Endothelial cell of umbilical vein (primary cell): Measurements from ENCODE around the gene WNT9B. TPM values are rescaled to one million over a fixed set of nuclear protein-coding genes. Genes with fewer than 3 reads are reported as not detected.

ENCODE experiments used
- BruUV-seq: library from RNA; stranded (reverse); fragments of 400-500 nt; replicated peaks from 2 replicates; lab custom pipeline; 2021; lab: Mats Ljungman, UMichigan
- CTCF ChIA-PET: fragments of 300-600, 350-600 bp; sonication (Branson Sonifier 250); formaldehyde crosslinking; loops from one replicate; lab custom pipeline; 2021; ENCODE audit warnings: antibody characterized with exemption, inconsistent platforms; lab: Charles Lee
- POLR2A ChIA-PET: fragments of 300-600, 350-600 bp; sonication (Branson Sonifier 250); formaldehyde crosslinking; loops from one replicate; lab custom pipeline; 2021; ENCODE audit warnings: antibody characterized with exemption, inconsistent platforms; lab: Charles Lee
- DNase-seq: peaks from one replicate; pipeline ENCODE4 v3.0.0-alpha.2; 2011; ENCODE audit warnings: low read depth, low spot score
- FAIRE-seq: peaks from 2 replicates; lab custom pipeline; 2011; peaks lifted over from hg19 to GRCh38; lab: Jason Lieb, UNC
- H2AFZ ChIP-seq: 2 replicates; pipeline ENCODE4 v1.6.0; 2012; ENCODE audit warnings: low read depth, low read length, control low read depth, inconsistent platforms
- H3K27ac ChIP-seq: 2 replicates; pipeline ENCODE4 v1.5.1; 2011; ENCODE audit warnings: low read depth, mild to moderate bottlenecking, control low read depth, low read length, moderate library complexity; ENCODE audit not compliant: insufficient read depth
- H3K27me3 ChIP-seq, 2 experiments: 2 replicates each; pipeline versions ENCODE4 v1.6.0 to v1.6.1; 2011; ENCODE audit warnings: low read length in 2 of 2, mixed read lengths in 1 of 2; ENCODE audit not compliant: control insufficient read depth in 2 of 2, insufficient read depth in 2 of 2
- H3K36me3 ChIP-seq, 2 experiments: 2 replicates in 1 of 2; 3 replicates in 1 of 2; pipeline ENCODE4 v1.5.1; 2011; ENCODE audit warnings: low read length in 2 of 2, mild to moderate bottlenecking in 1 of 2, moderate library complexity in 1 of 2; ENCODE audit not compliant: control insufficient read depth in 2 of 2, insufficient read depth in 2 of 2; ENCODE audit errors: extremely low read depth in 1 of 2
- H3K4me1 ChIP-seq: 3 replicates; pipeline ENCODE4 v1.5.1; 2011; ENCODE audit warnings: mild to moderate bottlenecking, low read length; ENCODE audit not compliant: control insufficient read depth, insufficient read depth; ENCODE audit errors: extremely low read depth
- H3K4me2 ChIP-seq: 2 replicates; pipeline ENCODE4 v1.6.1; 2011; ENCODE audit warnings: low read length, control low read depth, mixed read lengths; ENCODE audit not compliant: insufficient read depth
- H3K4me3 ChIP-seq, 3 experiments: fragments of 200-600 bp in 1 of 3; sonication (generic), shearing (Covaris generic) in 1 of 3; replicated peaks in 1 of 3; 2 replicates each; pipeline ENCODE4 v1.5.1; 2011 to 2016; ENCODE audit warnings: control low read depth in 3 of 3, low read length in 3 of 3, mild to moderate bottlenecking in 2 of 3, inconsistent platforms in 1 of 3, low read depth in 1 of 3, moderate library complexity in 1 of 3; ENCODE audit not compliant: insufficient read depth in 1 of 3
- H3K79me2 ChIP-seq: 2 replicates; pipeline ENCODE4 v1.6.0; 2012; ENCODE audit warnings: low read length, inconsistent platforms; ENCODE audit not compliant: control insufficient read depth, insufficient read depth
- H3K9ac ChIP-seq: replicated peaks from 2 replicates; pipeline ENCODE3; 2011; ENCODE audit warnings: low read length, control low read depth; ENCODE audit not compliant: insufficient read depth; ENCODE audit errors: extremely low read depth
- H3K9me1 ChIP-seq: replicated peaks from 3 replicates; pipeline ENCODE4 v1.6.0; 2011; ENCODE audit warnings: mild to moderate bottlenecking, low read length; ENCODE audit not compliant: control insufficient read depth, insufficient read depth; ENCODE audit errors: extremely low read depth
- H3K9me3 ChIP-seq: replicated peaks from 2 replicates; pipeline ENCODE4 v1.5.1; 2012; ENCODE audit warnings: low read length, inconsistent platforms; ENCODE audit not compliant: control insufficient read depth, insufficient read depth
- H4K20me1 ChIP-seq: replicated peaks from 2 replicates; pipeline ENCODE3; 2011; ENCODE audit warnings: mild to moderate bottlenecking, low read length; ENCODE audit not compliant: control insufficient read depth, insufficient read depth; ENCODE audit errors: extremely low read depth
- CTCF ChIP-seq, 2 donors: IDR thresholded peaks; 1 replicate in 1 of 2; 2 replicates in 1 of 2; pipeline ENCODE4 v1.5.1; 2011; ENCODE audit warnings: low read length in 2 of 2, mild to moderate bottlenecking in 2 of 2, moderate library complexity in 2 of 2, control low read depth in 1 of 2, inconsistent platforms in 1 of 2, low read depth in 1 of 2; ENCODE audit not compliant: insufficient read depth in 1 of 2; ENCODE audit errors: extremely low read depth in 1 of 2
- EZH2 ChIP-seq: IDR thresholded peaks from 2 replicates; pipeline ENCODE4 v1.6.1; 2012; ENCODE audit warnings: borderline replicate concordance, low read depth, mild to moderate bottlenecking, moderate library complexity, low read length, inconsistent platforms; ENCODE audit not compliant: severe bottlenecking
- FOS ChIP-seq: IDR thresholded peaks from 2 replicates; pipeline ENCODE4 v1.6.1; 2011; ENCODE audit warnings: mild to moderate bottlenecking, low read length, moderate library complexity, borderline replicate concordance; ENCODE audit not compliant: insufficient read depth
- GATA2 ChIP-seq: IDR thresholded peaks from 2 replicates; pipeline ENCODE4 v1.7.0; 2011; ENCODE audit warnings: low read depth, mild to moderate bottlenecking, moderate library complexity, mixed read lengths, low read length; ENCODE audit not compliant: insufficient read length, insufficient read depth
- MAX ChIP-seq: IDR thresholded peaks from 2 replicates; pipeline ENCODE4 v1.6.1; 2011; ENCODE audit not compliant: insufficient read depth, insufficient read length
- MYC ChIP-seq: IDR thresholded peaks from one replicate; pipeline ENCODE4 v1.6.1; 2011; ENCODE audit warnings: mild to moderate bottlenecking, low read depth, low read length
- POLR2A ChIP-seq: IDR thresholded peaks from 2 replicates; pipeline ENCODE4 v1.6.1; 2012; ENCODE audit warnings: low read depth, mild to moderate bottlenecking, control low read depth, low read length
- POLR2AphosphoS5 ChIP-seq: IDR thresholded peaks from 2 replicates; pipeline ENCODE4 v1.6.1; 2012; ENCODE audit warnings: low read depth, mild to moderate bottlenecking, control low read depth, low read length, moderate library complexity; ENCODE audit not compliant: insufficient read depth
- dilution Hi-C: fragments of 300-500 bp; cut with MboI; formaldehyde crosslinking; loops from one replicate; pipeline ENCODE4 v1.15.0; 2019; ENCODE audit warnings: low sequenced_read_pairs; ENCODE audit not compliant: extremely low pct_ligation_motif_present
- intact Hi-C: fragments of 100-400 bp; cut with micrococcal nuclease; formaldehyde crosslinking; loops from one replicate; pipeline ENCODE4 v1.10.0; 2022
- polyA plus RNA-seq, 4 experiments: library from polyadenylated mRNA; depleted of rRNA in 3 of 4; stranded (reverse) in 3 of 4; unstranded in 1 of 4; fragments of >200 nt; gene quantifications; 2 replicates each; pipeline versions ENCODE4 v1.2.1 to v1.2.3, GENCODE V29; 2011 to 2012; ENCODE audit warnings: missing spikeins in 1 of 4
- total RNA-seq: library from RNA; stranded (reverse); gene quantifications from 2 replicates; pipeline ENCODE4 v1.2.3, GENCODE V29; 2021

Gene WNT9B
- total and polyA plus RNA-seq, 2 donors (not counting 3 experiments of a cell fraction or from before 2014, with no cell fraction given), result not detected

GRCh38 chr17:46894476-46895151 is 43.2 kb downstream of the WNT9B start:
- Histone ChIP-seq H3K9me3 (no peaks in the 10 kb centered on the region), H3K4me2 (no peak overlapping the region), H3K9ac (no peak overlapping the region), H3K9me1 (no peaks in the 10 kb centered on the region), H3K4me3 (no peak overlapping the region), H3K79me2 (no peaks in the 10 kb centered on the region), H3K4me1 (no peaks in the 10 kb centered on the region), H3K27ac (no peak overlapping the region), H3K27me3 (peaks cover 5 to 10% of the 10 kb centered on the region in 2 experiments), H3K36me3 (no peaks in the 10 kb centered on the region), H2AFZ (no peak overlapping the region), H4K20me1 (no peaks in the 10 kb centered on the region)
- dilution Hi-C loops, result no loop called here
- FAIRE-seq (no peak), DNase-seq (no peak)
- ChIA-PET CTCF (no interaction called here), POLR2A (no interaction called here)
- TF ChIP-seq MAX, result no peak
- TF ChIP-seq POLR2A, result no peak
- TF ChIP-seq CTCF (IDR thresholded peaks at IDR 0.05; ENCODE audit: extremely low read depth in 1 of 2, insufficient read depth in 1 of 2, low read depth in 1 of 2, low read length in 2 of 2), result no peak
- TF ChIP-seq POLR2AphosphoS5, result no peak
- no peak for TF ChIP-seq MYC
- TF ChIP-seq GATA2, result no peak
- TF ChIP-seq EZH2, result no peak
- no peak for TF ChIP-seq FOS
- intact Hi-C loops, result no loop called here
- no TSS peak for BruUV-seq
